GM21576 (cell line): ENCODE results near the gene GRM8.
"Not testable (repeated sequence)": the region's sequence is repeated elsewhere in the genome, so short reads cannot be mapped to it uniquely, and the experiment has no call there.

ENCODE experiments used
- ATAC-seq: cut with Tn5 transposase; IDR thresholded peaks from one replicate; pipeline ENCODE4 v1.9.1; 2021; ENCODE audit warnings: mild to moderate bottlenecking, moderate library complexity; ENCODE audit not compliant: unreplicated experiment

The GRM8 gene

GRCh38 chr7:126931581-126931980 lies 321.2 kb downstream of the GRM8 start:
- no peak for ATAC-seq

DNA sequence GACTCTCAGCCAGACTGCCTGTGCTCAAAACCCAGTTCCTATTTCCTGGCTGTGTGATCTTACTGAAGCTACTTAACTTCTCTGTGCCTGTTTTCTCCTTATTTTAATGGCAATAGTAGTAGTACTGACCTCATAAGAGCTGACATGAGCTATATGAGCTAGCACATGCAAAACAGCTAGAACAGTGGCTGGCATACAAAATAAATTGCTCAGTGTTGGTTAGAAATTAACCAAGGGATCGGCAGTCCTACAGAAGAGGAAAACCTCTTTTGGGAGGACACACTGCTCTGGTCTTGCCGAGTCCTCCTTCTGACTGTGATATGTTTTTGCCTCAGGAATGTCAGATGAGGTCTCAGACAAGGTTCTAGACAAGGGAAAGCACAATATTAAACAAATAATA lies 322.6 kb downstream of the GRM8 start:
- no peak for ATAC-seq

GRCh38 chr7:126924477-126924876 lies 328.3 kb downstream of the GRM8 start:
- no peak for ATAC-seq

DNA sequence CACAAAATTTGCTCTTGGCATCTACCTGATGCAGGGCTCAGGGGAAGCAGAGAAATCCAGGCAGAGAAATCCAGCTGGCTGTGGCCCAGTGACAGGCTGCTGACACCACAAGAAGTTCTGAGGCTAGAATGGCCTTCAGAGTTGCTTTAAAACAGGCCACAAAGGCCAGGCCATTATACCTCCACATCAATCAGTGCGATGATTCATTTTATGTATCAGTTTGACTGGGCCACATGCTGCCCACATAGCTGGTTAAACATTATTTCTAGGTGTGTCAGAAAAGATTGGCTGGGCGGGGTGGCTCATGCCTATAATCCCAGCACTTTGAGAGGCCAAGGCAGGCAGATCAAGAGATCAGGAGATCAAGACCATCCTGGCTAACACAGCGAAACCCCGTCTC lies 341.1 kb downstream of the GRM8 start:
- not testable (repeated sequence) for ATAC-seq

DNA sequence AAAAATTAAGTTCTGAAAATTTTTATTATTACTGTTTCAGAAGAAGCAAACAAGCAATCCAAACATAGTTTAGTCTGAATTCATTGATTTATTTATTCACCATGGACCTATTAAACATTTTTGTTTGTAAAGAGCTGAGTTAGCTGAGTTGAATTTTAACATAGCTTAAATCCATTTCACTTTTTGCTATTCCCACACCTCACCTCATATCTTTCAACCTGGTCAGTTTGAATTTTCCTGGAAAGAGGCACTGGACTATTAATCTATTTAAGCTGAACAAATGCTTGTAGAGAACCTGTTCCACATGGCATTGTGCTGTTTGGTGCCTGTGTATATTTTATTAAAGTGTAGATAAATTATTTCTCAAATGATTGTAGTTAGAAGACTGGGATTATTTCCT lies 344.2 kb downstream of the GRM8 start:
- not testable (repeated sequence) for ATAC-seq

DNA sequence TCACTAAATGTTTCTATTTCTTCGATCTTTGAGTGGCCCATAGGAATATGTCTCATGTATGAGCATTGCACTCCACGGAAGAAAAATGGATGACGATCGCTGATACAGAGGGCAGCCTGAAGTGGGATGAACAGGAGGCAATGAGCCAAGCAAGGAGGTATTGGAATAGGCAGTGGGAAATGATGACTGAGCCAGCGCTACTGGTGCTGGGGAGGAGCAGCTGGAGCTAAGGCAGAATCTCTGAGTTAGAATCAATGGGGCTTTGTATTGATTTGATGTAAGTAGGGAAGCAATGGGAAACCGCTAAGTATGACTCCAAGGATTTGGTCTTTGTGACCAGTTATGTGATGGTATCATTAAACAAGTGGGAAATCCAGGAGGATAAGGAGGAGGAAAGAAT lies 345.1 kb downstream of the GRM8 start:
- ATAC-seq, result not testable (repeated sequence)

GRCh38 chr7:126905255-126905654 lies 347.5 kb downstream of the GRM8 start:
- ATAC-seq, result not testable (repeated sequence)

GRCh38 chr7:126901041-126901765 lies 351.5 kb downstream of the GRM8 start:
- ATAC-seq, result not testable (repeated sequence)

DNA sequence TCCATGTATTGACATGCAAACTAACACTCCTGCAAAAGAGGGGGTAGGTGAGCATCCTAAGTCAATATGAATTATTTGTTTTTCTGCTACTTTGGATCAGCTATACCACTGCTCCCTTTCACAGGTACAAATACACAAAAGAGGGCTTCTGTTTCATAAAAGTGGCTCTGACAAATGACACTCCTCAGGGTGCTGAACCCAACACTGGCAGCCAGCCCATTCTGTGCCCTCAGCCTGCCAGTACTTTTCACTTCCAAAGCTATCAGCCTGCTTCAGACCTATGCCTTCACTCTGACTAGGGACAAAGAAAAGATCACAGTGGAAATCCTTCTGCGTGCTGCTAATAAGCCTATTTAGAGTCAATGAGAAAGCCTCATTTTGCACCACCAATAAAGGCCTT lies 364.8 kb downstream of the GRM8 start:
- not testable (repeated sequence) for ATAC-seq

GRCh38 chr7:126887560-126887959 lies 365.2 kb downstream of the GRM8 start:
- not testable (repeated sequence) for ATAC-seq

GRCh38 chr7:126882730-126883129 lies 370.0 kb downstream of the GRM8 start:
- not testable (repeated sequence) for ATAC-seq

DNA sequence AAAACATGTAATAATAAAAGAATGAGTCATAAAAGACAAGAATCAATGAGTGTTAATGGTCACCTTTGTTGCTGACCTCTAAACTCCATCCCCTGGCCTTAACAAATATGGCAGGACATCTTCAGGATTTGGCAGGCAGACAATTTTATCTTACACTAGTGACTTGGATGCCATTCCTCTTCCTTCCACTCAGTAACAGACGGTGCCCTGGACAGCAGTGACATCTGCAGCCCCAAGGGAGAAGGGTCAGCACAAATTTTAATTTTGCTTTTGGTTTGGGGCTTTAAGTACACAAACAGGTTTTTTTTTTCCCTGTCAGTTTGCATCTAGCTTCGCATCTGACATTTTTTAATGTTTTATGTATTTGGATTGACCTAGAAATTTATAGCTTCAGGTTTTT lies 370.8 kb downstream of the GRM8 start:
- not testable (repeated sequence) for ATAC-seq

GRCh38 chr7:126881315-126881714 lies 371.4 kb downstream of the GRM8 start:
- no peak for ATAC-seq

DNA sequence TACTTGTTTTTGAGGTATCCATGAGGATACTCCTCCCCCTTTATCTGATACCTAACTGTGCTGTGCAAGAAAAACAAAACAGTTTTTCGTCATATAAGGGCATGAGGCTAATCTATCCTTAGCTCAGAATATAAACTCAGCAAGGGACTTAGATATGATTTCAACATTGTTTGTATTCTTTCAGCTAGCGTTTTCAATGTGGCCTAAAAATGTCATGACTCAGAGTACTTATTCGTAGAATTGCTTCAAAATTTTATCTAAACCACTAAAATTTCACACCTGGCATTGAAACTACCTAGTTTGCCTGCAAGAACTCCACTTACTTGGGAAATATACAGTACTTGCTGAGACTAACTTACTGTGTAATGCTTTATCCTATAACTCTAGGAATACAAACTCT lies 376.2 kb downstream of the GRM8 start:
- ATAC-seq, result not testable (repeated sequence)

DNA sequence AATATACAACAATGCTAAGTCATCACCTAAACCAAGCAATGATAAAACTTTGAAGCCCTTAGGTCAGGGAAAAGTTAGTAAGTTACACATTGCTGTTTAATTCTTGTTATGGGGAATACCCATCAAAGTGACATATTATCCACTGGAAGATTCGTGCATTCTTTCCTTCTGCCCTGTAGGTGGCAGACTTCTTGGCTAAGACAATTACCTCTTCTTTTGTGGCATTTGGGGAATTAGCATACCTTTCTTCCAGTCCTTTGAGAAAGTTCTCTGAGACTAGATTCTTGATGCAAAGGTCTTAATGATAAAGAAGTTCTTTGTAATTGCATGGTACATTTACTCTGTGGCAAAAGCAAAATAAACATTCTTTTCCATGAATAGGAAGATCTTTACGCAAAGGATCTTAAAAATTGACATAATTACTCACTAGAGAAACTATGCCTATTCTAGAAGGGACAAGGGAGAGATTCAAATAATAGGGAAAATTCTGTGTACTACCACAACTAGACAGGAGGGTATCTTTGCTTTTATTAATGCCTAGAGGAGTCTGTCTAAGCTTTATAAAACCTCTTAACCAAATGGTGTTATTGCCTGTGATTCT lies 395.9 kb downstream of the GRM8 start:
- ATAC-seq, result peak; percentile 87

DNA sequence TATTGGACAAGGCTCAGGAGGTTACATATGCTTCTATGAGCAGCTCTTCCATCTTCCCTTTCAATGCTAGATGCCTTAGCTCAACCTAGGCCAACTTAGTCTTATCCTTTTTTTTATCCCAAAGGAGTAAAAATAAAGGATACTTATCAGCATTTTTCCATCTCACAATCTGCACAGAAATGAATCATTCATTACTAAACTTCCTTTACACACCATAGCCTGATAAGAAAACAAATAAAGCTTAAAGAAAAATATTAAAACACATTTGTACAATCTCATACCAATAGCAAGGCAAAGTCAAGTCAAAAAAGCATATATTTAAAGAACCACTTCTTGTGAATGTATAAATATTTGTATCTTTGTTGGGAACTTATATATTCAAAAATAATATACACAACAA lies 407.4 kb downstream of the GRM8 start:
- ATAC-seq, result no peak

GRCh38 chr7:126843883-126844282 lies 408.9 kb downstream of the GRM8 start:
- ATAC-seq, result no peak

- no peak for ATAC-seq
Observed at GRCh38 chr7:126843336-126843735, 409.4 kb downstream of the GRM8 start.

DNA sequence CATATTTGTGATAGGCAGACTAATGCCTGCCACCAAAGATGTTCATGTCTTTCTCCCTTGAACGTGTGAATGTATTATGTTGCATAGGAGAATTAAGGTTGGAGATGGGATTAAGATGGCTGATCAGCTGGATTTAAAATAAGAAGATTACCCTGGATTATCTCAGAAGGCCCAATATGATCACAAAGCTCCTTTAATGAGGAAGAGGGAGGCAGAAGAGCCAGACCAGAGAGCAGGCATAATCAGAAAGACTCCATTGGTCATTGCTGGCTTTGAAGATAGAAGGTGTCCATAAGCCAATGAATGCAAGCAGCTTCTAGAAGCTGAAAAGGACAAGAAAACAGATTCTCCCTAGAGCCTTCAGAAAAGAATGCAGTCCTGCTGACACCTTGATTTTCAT lies 410.3 kb downstream of the GRM8 start:
- ATAC-seq, result no peak

GRCh38 chr7:126840869-126841268 lies 411.9 kb downstream of the GRM8 start:
- ATAC-seq, result no peak

- ATAC-seq, result no peak
Observed at GRCh38 chr7:126839624-126840023, 413.1 kb downstream of the GRM8 start.

GRCh38 chr7:126838194-126838593 lies 414.5 kb downstream of the GRM8 start:
- ATAC-seq, result no peak

- not testable (repeated sequence) for ATAC-seq
Observed at GRCh38 chr7:126831241-126831640, 421.5 kb downstream of the GRM8 start.
